Keratinocyte (primary cell): ENCODE data around the gene PRAMEF9.
"Not testable (repeated sequence)": the region's sequence is repeated elsewhere in the genome, so short reads cannot be mapped to it uniquely, and the experiment has no call there.

ENCODE experiments used
- EZH2 ChIP-seq: IDR thresholded peaks from one replicate; pipeline ENCODE4 v1.6.1; 2012; ENCODE audit warnings: inconsistent platforms, mild to moderate bottlenecking, low read length, moderate library complexity
- TF ChIP-seq, protein P1 (sequence below), 3 experiments: IDR thresholded peaks in 1 of 3; conservative IDR thresholded peaks in 1 of 3; optimal IDR thresholded peaks in 1 of 3; 2 replicates in 2 of 3; 3 replicates in 1 of 3; pipeline versions ENCODE3 to v1.5.1; 2011; ENCODE audit warnings: low read length in 3 of 3, mild to moderate bottlenecking in 3 of 3, moderate library complexity in 2 of 3, control low read depth in 1 of 3, inconsistent platforms in 1 of 3; ENCODE audit not compliant: insufficient read depth in 2 of 3; ENCODE audit errors: extremely low read depth in 1 of 3

GRCh38 chr1:13165531-13165930 is 6.1 kb upstream of the PRAMEF9 start, which contains the start of gene HNRNPCL4:
- TF ChIP-seq, protein P1, sequence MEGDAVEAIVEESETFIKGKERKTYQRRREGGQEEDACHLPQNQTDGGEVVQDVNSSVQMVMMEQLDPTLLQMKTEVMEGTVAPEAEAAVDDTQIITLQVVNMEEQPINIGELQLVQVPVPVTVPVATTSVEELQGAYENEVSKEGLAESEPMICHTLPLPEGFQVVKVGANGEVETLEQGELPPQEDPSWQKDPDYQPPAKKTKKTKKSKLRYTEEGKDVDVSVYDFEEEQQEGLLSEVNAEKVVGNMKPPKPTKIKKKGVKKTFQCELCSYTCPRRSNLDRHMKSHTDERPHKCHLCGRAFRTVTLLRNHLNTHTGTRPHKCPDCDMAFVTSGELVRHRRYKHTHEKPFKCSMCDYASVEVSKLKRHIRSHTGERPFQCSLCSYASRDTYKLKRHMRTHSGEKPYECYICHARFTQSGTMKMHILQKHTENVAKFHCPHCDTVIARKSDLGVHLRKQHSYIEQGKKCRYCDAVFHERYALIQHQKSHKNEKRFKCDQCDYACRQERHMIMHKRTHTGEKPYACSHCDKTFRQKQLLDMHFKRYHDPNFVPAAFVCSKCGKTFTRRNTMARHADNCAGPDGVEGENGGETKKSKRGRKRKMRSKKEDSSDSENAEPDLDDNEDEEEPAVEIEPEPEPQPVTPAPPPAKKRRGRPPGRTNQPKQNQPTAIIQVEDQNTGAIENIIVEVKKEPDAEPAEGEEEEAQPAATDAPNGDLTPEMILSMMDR (optimal IDR thresholded peaks at IDR 0.05 in 1 of 3, IDR thresholded peaks at IDR 0.05 in 1 of 3, conservative IDR thresholded peaks at IDR 0.05 in 1 of 3; ENCODE audit: extremely low read depth in 1 of 3, insufficient read depth in 2 of 3, low read length in 3 of 3) = not testable (repeated sequence)
- not testable (repeated sequence) for TF ChIP-seq EZH2
